Loucy (cell line): ENCODE results near the gene TLE7.

ENCODE experiments used
- H2AFZ ChIP-seq: fragments of 200-600 bp; sonication (generic); 2 replicates; pipeline ENCODE4 v1.6.0; 2016; ENCODE audit warnings: antibody characterized with exemption, mild to moderate bottlenecking, low read length, moderate library complexity
- H3F3A ChIP-seq: fragments of 200-600 bp; 2 replicates; pipeline ENCODE4 v1.6.0; 2016; ENCODE audit warnings: antibody characterized with exemption, low read depth, mild to moderate bottlenecking
- H3K27me3 ChIP-seq: fragments of 200-600 bp; sonication (generic); 2 replicates; pipeline ENCODE4 v1.6.1; 2014; ENCODE audit warnings: low read length, mild to moderate bottlenecking; ENCODE audit not compliant: insufficient read depth, poor library complexity, severe bottlenecking
- H3K36me3 ChIP-seq: fragments of 200-600 bp; sonication (generic); 2 replicates; pipeline ENCODE4 v1.6.1; 2016; ENCODE audit warnings: low read length; ENCODE audit not compliant: insufficient read depth
- H3K4me1 ChIP-seq: fragments of 200-600 bp; sonication (generic); 2 replicates; pipeline ENCODE4 v1.5.1; 2014; ENCODE audit warnings: low read length, mild to moderate bottlenecking; ENCODE audit not compliant: insufficient read depth, poor library complexity, severe bottlenecking
- H3K4me2 ChIP-seq: fragments of 200-600 bp; sonication (generic); 2 replicates; pipeline ENCODE4 v1.6.0; 2014; ENCODE audit warnings: antibody characterized with exemption, low read length, low read depth, mild to moderate bottlenecking; ENCODE audit not compliant: poor library complexity, severe bottlenecking
- H3K4me3 ChIP-seq: fragments of 200-600 bp; sonication (generic); 2 replicates; pipeline ENCODE4 v1.5.1; 2014; ENCODE audit warnings: low read length, mild to moderate bottlenecking, mixed read lengths; ENCODE audit not compliant: poor library complexity, severe bottlenecking
- H3K79me2 ChIP-seq: fragments of 200-600 bp; sonication (generic); 2 replicates; pipeline ENCODE4 v1.6.1; 2014; ENCODE audit warnings: low read length; ENCODE audit not compliant: insufficient read depth
- H3K9ac ChIP-seq: fragments of 200-600 bp; sonication (generic); 2 replicates; pipeline ENCODE4 v1.6.0; 2014; ENCODE audit warnings: mild to moderate bottlenecking, low read depth, low read length, moderate library complexity; ENCODE audit not compliant: poor library complexity, severe bottlenecking
- H3K9me2 ChIP-seq: fragments of 200-600 bp; sonication (generic); replicated peaks from 2 replicates; pipeline ENCODE4 v1.6.1; 2016; ENCODE audit warnings: low read depth, low read length, mixed read lengths
- H3K9me3 ChIP-seq: fragments of 200-600 bp; sonication (generic); 2 replicates; pipeline ENCODE4 v1.6.1; 2014; ENCODE audit warnings: mild to moderate bottlenecking, antibody characterized with exemption, low read length, low read depth; ENCODE audit not compliant: insufficient read depth
- H4K20me1 ChIP-seq: fragments of 200-600 bp; sonication (generic); 2 replicates; pipeline ENCODE4 v1.6.0; 2014; ENCODE audit warnings: antibody characterized with exemption, low read length, mild to moderate bottlenecking; ENCODE audit not compliant: insufficient read depth, poor library complexity, severe bottlenecking
- EZH2phosphoT487 ChIP-seq: fragments of 200-600 bp; IDR thresholded peaks from 2 replicates; pipeline ENCODE4 v1.6.1; 2018; ENCODE audit warnings: antibody characterized with exemption, mild to moderate bottlenecking, moderate library complexity, borderline replicate concordance
- TF ChIP-seq, protein P1 (sequence below): fragments of 200-600 bp; sonication (generic); conservative IDR thresholded peaks from 2 replicates; pipeline ENCODE4 v1.5.1; 2014; ENCODE audit warnings: mild to moderate bottlenecking, antibody characterized with exemption, low read length

The TLE7 gene

GRCh38 chr16:71432906-71433305 is 8.9 kb downstream of the TLE7 start:
- Histone ChIP-seq H3K4me3 (no peak overlapping the region), H4K20me1 (no peaks in the 10 kb centered on the region), H3K4me1 (no peaks in the 10 kb centered on the region), H2AFZ (no peak overlapping the region), H3K79me2 (no peaks in the 10 kb centered on the region), H3K9me2 (no peaks in the 10 kb centered on the region), H3K9ac (no peak overlapping the region), H3K4me2 (no peak overlapping the region), H3K27me3 (no peaks in the 10 kb centered on the region), H3F3A (no peaks in the 10 kb centered on the region), H3K9me3 (no peaks in the 10 kb centered on the region; the same call in 1 of the 2 replicates), H3K36me3 (no peaks in the 10 kb centered on the region)
- TF ChIP-seq EZH2phosphoT487, result no peak
- TF ChIP-seq, protein P1, sequence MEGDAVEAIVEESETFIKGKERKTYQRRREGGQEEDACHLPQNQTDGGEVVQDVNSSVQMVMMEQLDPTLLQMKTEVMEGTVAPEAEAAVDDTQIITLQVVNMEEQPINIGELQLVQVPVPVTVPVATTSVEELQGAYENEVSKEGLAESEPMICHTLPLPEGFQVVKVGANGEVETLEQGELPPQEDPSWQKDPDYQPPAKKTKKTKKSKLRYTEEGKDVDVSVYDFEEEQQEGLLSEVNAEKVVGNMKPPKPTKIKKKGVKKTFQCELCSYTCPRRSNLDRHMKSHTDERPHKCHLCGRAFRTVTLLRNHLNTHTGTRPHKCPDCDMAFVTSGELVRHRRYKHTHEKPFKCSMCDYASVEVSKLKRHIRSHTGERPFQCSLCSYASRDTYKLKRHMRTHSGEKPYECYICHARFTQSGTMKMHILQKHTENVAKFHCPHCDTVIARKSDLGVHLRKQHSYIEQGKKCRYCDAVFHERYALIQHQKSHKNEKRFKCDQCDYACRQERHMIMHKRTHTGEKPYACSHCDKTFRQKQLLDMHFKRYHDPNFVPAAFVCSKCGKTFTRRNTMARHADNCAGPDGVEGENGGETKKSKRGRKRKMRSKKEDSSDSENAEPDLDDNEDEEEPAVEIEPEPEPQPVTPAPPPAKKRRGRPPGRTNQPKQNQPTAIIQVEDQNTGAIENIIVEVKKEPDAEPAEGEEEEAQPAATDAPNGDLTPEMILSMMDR, result no peak

DNA sequence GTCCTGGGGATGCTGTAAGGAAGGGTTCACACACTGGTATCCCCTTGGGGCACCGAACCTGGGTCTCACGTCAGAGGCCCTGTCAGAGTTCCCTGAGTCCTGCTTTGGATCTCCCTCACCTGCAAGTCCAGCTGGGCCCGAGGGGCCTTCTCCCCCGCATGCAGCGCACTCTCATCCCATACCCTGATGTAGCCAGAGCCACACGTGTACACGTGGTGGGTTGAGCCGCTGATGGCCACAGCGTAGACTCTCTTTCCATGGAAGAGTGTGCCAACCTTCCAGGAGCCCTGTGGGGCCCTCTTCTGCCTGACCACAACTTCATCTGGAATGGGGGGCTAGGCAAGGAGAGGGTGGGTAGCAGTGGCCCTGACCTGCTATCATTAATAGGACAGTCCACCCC is 9.9 kb downstream of the TLE7 start:
- H4K20me1 ChIP-seq, result no peaks in the 10 kb centered on the region
- no peaks in the 10 kb centered on the region for H3K27me3 ChIP-seq
- TF ChIP-seq EZH2phosphoT487, result no peak
- TF ChIP-seq, protein P1, result no peak
- no peak overlapping the region for H3K4me2 ChIP-seq
- no peaks in the 10 kb centered on the region for H3F3A ChIP-seq
- no peak overlapping the region for H3K4me3 ChIP-seq
- H3K36me3 ChIP-seq, result no peaks in the 10 kb centered on the region
- no peak overlapping the region for H2AFZ ChIP-seq
- H3K4me1 ChIP-seq, result no peaks in the 10 kb centered on the region
- no peaks in the 10 kb centered on the region for H3K79me2 ChIP-seq
- no peak overlapping the region for H3K9ac ChIP-seq
- H3K9me3 ChIP-seq, result no peaks in the 10 kb centered on the region; the same call in 1 of the 2 replicates
- H3K9me2 ChIP-seq, result no peaks in the 10 kb centered on the region

- no peaks in the 10 kb centered on the region for H3K36me3 ChIP-seq
Measured at GRCh38 chr16:71431176-71431575, 10.7 kb downstream of the TLE7 start.

More at GRCh38 chr16:71431176-71431575, 10.7 kb downstream of the TLE7 start:
- no peaks in the 10 kb centered on the region for H3F3A ChIP-seq
- no peak overlapping the region for H2AFZ ChIP-seq
- no peak for TF ChIP-seq EZH2phosphoT487
- TF ChIP-seq, protein P1, result no peak
- H3K27me3 ChIP-seq, result no peaks in the 10 kb centered on the region
- H3K4me1 ChIP-seq, result no peaks in the 10 kb centered on the region
- H3K79me2 ChIP-seq, result no peaks in the 10 kb centered on the region
- no peaks in the 10 kb centered on the region for H4K20me1 ChIP-seq
- no peak overlapping the region for H3K9ac ChIP-seq
- no peak overlapping the region for H3K4me3 ChIP-seq
- no peak overlapping the region for H3K4me2 ChIP-seq
- H3K9me3 ChIP-seq, result no peaks in the 10 kb centered on the region; the same call in 1 of the 2 replicates
- no peaks in the 10 kb centered on the region for H3K9me2 ChIP-seq
